IPS DF 4.7 (cell line): ENCODE measurements around the gene RIOK3.
"Not testable (repeated sequence)": the region's sequence is repeated elsewhere in the genome, so short reads cannot be mapped to it uniquely, and the experiment has no call there.

Source experiments
- DNase-seq: peaks from one replicate; pipeline ENCODE4 v3.0.0-alpha.2; 2013; ENCODE audit warnings: low spot score; ENCODE audit errors: extremely low read depth

RIOK3 gene, protein sequence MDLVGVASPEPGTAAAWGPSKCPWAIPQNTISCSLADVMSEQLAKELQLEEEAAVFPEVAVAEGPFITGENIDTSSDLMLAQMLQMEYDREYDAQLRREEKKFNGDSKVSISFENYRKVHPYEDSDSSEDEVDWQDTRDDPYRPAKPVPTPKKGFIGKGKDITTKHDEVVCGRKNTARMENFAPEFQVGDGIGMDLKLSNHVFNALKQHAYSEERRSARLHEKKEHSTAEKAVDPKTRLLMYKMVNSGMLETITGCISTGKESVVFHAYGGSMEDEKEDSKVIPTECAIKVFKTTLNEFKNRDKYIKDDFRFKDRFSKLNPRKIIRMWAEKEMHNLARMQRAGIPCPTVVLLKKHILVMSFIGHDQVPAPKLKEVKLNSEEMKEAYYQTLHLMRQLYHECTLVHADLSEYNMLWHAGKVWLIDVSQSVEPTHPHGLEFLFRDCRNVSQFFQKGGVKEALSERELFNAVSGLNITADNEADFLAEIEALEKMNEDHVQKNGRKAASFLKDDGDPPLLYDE

DNA sequence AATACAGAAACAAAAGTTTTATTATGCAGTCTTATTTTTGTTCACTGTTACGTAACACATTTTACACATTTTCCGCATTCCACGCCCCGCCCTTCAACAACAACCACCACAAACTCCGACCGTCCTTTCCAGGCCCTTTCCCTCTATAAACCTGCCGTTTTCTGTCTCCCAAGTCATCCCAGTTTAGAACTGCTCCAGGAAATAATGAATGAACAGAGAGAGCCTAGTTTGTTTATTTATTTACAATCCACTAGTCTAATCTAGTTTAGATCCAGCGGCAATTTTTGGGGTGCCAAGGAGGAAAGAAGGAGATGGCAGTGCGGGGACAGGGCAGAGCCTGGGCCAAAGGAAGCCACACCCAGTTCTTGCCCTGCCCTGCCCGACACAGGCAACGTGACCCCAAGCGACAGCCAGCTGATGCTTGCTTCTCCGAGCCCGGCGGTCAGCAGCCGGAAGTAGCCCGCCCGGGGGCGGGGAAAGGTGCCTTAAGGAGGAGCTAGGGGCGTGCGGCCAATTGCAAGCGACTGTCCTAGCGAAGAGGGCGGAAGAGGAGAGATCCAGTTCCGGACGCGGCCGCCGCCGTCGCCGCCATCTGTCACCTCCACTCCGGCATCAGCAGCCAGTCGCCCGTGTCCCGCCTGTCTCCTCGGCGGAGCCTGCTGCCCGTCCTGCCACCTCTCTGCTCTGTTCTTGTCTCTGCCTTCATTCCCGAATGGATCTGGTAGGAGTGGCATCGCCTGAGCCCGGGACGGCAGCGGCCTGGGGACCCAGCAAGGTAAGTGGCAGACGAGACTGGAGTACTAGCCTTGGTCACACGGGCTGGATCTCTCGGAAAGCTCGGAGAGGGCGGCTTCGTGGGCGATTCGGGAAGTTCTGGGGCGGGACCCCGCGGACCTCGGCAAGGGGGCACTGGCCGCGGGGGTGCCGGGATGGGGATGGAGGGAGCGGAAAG lies at the start of gene RIOK3:
RIOK3 (plus strand) TSS at position 560 of the 952 bp plus-strand sequence; CDS start at position 713, 153 bp downstream.
- peak; percentile 82 for DNase-seq

DNA sequence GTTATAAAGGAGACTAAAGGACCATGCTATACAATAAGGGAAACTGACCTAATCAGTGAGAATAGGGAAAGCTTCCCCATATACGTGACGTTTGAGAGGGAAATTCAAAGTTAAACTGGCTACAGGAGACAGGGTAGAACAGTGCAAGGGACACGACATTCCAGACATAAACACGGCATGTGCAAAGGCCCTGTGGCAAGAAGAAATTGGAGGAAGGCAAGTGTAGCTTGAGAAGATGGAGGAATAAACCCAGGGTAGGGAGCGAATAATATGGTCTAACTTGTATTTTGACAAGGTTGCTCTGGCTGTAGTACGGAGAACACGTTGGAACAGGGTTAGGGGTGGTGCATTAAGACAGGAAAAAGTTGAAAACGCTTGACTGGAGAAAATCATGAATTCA lies 49.8 kb upstream of the RIOK3 start:
- no peak for DNase-seq

DNA sequence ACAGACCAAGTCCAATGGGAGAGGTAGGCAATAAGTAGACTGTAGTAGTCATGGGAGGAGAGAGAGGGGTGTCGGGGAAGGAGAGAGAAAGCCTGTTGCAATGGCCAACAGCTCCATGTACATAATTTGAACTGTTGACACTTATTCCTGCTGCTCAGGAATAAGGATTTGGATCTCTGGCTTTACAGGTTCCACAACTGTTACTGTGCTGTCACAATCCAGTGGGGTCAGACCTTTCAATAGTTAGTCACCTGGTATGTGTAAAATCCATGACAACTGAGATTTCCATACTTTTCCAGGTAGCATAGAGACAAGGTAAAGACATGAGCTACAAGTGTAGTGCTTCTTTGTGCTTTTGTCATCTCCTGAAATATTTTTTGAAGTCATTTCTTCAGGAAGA lies 47.5 kb upstream of the RIOK3 start:
- DNase-seq: no peak

DNA sequence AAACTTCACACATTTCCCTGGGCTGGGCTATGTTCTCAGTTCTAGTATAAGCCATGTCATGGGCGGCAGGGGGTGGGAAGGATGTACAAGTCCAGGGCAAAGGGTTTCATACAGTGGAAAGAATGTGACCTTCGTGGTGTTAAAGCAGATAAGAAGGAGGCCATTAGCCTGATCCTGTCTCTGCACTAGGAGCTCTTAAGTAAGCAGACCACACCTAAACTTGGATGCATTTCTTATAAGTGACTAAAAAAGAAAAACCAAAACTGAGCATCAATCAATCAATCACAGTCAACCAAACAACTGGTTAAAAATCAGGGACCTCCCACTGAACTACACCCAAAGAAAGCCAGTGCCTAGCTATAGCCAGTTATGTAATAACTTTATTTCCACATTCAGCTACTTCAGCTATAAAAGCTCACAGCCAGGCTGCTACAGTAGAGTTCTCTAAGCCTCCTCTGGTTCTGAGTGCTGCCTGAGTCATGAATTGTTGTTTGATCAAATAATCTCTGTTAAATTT lies 46.8 kb upstream of the RIOK3 start:
- DNase-seq: no peak

DNA sequence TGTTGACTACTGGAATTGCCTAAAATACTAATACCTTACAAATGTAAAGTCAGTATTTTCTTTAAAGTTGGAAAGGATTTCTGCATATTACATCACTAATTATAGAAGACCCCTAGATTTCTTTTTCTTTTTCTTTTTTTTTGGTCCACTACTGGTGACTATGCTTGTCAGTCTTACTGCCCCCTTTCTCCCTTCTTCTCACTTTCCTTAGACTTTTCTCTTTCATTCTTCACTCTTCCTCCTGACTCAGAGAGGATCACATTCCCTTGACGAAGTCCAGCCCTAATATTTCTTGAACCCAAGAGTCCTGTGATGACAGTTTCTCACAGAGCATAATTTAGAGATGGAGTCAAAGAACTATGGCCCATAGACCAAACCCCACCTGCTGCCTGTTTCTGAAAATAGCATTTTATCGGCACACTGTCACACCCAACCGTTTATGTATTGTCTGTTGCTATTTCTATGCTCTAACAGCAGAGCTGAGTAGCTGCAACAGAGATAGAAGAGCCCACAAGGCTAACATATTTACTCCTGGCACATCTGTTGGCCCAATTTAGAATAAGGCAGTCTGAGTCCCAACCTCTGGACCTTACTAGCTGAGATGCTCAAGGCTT lies 40.6 kb upstream of the RIOK3 start:
- no peak for DNase-seq

DNA sequence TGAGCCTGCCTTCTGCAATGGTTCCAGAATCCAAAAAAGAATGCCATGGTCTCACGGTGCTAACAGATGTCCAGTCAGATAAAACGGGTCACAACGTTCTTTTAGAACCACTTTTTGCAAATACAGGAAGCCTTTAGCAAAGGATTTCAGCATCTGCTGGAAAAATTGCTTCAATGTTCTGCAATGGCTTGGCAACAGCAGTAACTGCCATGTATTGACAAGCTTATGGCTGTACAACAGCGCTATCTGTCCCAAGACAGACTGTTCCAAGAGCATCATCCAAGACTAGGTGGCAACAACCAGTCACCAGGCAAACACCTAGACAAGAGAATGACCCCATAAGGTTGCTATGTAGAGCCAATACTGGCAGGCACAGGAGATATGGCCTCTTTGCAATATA lies 37.6 kb upstream of the RIOK3 start:
- no peak for DNase-seq

DNA sequence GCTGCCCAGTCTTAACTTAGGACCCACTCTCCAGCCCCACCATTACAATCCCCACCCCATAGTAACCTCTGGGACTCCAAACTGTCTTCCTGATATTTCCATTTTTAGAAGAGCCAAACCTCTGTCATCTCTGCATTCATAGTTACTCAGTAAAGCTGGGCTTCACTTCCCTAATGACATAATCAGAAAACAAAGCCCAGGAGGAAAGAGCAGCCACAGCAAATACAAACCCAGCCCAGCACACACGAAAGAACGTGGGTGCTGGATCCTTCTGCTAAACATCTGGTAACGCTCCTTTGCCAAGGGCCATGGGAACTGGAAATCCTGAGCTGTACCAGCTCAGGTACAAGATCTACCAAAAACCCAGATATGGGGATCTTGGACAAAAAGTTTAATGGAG lies 36.8 kb upstream of the RIOK3 start:
- no peak for DNase-seq

DNA sequence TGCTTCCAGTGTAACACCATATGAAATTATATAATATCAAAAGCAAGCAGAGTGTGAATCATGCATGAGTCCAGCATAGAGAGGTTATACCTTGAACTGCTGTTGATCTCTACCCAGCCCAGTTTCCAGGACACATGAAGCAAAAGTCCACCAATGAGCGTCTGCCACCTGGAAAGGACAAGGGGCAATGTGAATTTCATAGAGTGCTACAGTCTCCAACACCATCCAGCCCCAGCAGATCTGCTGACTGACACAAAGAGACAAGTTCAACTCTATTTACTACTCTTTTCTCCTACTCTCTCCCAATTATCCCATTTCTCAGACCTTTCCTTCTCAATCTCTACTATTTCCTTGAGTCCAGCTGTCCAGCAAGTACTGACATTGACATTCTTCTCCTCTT lies 31.8 kb upstream of the RIOK3 start:
- DNase-seq: no peak

DNA sequence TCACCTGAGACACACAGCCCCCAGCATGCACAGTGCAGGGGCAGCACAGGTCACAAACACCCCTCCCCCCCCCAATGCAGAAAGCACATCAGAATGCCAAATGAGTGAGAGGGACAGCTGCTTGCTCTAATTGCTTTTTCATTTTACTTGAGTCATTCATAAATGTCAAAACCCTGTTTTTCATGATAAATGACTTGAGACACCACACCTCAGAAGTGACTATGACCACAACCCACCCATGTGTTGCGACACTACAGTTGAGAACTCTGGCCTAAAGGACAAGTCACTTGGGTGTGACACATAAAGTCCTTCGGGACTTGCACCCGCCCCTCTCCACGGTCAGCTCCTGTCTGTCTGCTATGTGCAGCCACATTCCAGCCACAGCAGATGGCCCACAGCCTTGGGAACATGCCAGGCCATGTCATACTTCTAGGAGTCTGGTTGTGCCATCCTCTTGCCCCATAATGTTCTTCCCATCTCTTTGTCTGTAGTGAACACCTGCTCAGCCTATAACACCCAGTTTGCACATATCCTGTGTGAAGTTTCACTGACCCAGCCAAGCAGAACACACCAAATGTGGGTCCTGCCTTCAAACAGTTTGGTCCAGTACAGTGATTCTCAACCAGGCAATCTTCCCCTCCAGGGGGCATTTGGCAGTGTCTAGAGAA lies 30.2 kb upstream of the RIOK3 start:
- no peak for DNase-seq

DNA sequence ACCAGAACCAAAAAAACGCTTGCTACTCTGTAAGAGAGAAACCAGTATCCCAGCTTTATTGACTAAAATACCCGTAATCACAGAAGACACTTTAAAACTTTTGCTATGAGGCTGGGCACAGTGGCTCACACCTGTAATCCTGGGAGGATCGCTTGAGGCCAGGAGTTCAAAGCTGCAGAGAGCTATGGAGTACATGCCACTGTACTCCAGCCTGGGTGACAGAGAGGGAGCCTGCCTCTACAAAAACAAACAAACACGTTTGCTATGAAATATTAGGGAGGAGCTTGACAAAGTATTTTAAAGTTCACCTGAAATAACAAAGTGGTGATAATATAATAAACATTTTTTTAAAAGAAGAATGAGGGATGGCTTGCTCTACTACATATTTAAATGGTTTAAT lies 28.5 kb upstream of the RIOK3 start:
- DNase-seq: no peak

DNA sequence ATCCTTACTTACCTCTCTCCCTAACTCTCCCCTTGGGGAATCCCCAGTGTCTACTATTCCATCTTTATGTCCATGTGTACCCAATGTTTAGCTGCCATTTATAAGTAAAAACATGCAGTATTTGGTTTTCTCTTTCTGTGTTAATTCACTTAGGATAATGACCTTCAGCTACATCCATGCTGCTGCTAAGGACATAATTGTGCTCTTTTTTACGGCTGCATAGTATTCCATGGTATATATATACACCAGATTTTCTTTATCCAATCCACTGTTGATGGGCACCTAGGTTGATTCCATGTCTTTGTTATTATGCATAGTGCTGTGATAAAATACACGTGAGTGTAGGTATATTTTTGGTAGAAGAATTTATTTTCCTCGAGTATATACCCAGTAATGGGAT lies 24.3 kb upstream of the RIOK3 start:
- DNase-seq: no peak

DNA sequence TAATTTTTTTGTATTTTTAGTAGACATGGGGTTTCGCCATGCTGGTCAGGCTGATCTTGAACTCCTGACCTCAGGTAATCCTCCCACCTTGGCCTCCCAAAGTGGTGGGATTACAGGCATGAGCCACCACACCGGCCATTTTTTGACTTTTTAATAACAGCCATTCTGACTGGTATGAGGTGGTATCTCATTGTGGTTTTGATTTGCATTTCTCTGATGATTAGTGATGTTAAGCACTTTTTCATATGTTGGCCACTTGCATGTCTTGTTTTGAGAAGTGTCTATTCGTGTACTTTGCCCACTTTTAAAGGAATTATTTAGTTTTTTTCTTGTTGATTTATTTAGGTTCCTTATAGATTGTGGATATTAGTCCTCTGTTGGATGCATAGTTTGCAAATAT lies 23.5 kb upstream of the RIOK3 start:
- not testable (repeated sequence) for DNase-seq

DNA sequence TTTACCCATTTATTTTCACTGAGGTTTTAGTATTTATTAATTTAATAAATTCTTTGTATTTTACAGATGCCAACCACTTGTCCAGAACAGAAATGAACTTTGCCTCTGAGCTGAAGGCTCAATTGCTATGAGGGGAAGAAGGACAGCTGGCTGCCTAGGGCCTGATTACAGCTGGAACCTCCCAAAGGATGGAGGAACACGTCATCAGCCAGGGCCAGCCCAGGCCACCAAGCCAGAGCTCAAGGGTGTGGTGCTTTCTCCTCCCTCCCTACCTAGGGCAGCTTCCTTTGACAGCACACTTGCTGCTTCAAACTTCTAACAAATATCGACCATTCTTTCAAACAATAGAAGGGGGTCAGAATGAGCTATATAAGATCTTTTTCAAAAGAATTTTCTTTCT lies 19.7 kb upstream of the RIOK3 start:
- no peak for DNase-seq

DNA sequence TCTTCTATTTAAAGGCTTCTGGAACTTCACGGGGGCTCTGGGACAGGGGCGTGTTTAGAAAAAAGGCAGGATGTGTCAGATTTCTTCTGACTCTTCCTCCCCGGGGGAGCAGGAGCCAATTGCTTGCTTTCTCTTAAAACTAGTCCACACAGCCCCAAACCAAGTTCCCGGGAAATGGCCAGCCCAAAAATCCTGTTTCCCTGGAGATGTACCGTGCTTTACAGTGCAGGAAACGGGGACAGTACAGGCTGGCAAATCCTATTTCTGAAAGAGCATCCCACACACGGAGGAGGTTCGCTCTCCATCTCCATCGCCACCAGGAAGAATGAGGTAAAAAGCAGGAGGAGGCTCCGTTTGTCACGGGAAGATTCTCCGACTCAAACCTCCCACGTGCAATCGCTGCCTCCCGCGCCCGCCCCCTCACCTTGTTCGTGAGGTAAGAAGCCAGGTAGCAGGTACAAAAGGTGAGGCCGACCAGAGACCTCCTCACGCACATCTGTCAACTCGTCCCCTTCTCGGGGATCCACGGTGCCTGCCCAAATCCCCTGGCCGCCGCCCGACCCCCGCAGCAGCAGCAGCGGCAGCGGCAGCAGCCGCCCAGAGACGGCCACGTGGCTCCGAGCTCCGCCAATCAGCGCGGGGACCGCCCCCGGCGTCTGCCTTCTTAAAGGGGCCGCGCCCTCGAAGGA lies 15.6 kb upstream of the RIOK3 start:
- peak; percentile 11 for DNase-seq

DNA sequence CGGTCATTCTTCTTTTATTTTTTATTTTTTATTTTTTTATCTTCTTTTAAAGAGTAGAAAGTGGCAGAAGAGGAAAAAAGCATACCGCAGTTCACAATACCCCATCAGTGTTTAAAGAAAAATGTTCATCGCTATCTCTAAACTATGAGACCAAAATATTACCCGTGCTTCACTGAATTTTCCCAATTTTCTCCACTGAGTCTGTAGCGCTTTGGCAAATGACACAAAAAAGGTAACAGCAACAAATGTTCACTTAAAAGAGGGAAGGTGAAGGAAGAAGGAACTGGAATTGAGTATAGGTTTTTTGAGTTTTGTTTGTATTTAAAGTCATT lies 15.1 kb upstream of the RIOK3 start:
- no peak for DNase-seq

DNA sequence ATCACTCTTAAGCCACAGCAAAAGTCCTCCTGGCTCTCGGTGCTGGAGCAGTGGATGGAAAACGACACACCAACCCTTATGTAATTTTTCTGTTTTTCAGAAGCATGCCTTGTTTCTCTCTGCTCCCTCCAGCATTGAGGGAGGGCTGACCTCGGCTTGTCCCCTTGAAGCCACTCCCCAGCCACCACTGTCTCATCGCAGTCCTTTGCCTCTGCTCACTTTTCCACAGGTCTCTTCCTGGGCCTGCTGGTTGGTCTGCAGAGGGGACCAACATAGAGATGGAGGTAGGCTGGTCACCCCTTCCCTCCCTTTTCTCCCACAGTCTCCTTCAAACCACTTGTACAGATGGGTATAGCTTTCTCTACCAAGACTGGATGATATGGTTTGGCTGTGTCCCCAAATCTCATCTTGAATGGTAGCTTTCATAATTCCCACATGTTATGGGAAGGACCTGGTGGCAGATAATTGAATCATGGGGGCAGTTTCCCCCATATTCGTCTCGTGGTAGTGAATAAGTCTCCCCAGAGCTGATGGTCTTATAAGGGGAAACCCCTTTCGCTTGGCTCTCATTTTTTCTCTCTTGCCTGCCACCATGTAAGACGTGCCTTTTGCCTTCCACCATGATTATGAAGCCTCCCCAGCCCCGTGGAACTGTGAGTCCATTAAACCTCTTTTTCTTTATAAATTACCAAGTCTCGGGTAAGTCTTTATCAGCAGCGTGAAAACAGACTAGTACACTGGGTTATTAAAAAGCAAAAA lies 14.3 kb upstream of the RIOK3 start:
- no peak for DNase-seq

DNA sequence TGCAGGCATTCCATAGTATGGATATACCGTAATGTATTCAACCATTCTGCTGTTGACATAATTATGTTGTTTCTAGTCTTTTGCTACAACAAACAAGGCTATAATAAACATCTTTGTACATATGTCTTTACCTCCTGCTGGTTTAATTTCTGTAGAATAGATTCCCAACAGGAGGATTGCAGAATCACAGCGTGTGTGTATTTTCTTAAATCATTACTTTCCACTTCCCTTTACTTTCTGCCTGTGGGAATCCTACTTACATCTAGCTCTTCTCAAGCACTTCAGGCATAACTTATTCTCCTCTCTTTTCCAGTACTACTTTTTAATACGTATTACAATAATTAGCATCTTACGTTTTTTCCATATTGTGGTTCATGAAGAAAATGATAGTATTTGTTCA lies 13.0 kb upstream of the RIOK3 start:
- no peak for DNase-seq

DNA sequence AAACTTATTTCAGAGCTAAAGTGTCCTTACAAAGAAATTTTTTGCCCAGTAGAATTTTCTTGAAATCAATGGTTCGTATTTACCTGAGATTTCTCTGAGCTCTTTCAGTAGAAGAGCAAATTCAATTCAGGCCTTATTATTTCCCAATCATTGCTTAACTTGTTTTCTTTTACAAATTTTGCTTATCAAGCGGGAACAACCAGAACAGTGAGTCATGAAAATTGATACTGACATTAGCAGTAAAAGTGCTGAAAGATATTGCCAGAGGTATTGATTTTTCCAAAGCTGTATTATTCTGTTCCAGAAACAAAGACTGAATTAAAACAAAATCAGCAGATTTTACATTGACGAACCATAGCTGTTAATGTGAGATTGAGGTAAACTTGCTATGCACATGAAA lies 10.1 kb upstream of the RIOK3 start:
- no peak for DNase-seq

DNA sequence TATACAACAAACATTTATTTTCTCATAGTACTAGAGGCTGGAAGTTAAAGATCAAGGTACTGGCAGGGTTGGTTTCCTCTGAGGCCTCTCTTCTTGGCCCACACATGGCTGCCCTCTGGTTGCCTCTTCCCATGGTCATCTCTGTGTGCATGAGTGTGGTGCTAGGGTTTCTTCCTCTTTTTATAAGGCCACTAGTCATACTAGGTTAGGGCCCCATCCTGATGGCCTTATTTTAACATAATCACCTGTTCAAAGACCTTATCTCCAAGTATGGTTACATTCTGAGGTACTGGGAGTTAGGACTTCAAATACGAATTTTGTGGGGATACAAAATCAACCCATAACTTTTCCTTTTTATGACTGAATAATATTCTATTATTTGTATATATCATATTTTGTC lies 4.8 kb upstream of the RIOK3 start:
- DNase-seq: no peak

DNA sequence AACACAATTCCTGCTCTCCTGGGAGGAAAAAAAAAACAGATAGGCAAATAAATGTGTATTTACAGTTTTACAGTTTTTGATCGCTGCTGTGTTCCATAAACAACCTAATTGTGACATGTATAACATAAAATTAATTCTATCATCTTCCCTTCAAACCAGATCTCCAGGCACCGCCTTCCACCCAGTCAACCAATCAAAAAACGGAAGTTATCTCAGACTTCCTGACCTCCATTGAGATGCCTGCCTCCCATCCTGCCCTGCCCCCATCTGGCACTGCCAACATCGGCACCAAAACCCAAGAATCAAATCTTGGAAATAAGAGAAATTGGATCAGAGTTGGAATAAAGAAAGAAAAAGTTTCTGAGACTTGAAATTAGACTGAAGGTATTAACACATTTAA lies 3.1 kb upstream of the RIOK3 start:
- no peak for DNase-seq
